H1 (cell line): ENCODE measurements around the gene GRM7. TPM values are rescaled to one million over a fixed set of nuclear protein-coding genes. Genes with fewer than 3 reads are reported as not detected.

Experiments
- CTCF ChIA-PET: fragments of 300-600 bp; sonication (Branson Sonifier 250); formaldehyde crosslinking; loops from one replicate; lab custom pipeline; 2021; ENCODE audit not compliant: partially characterized antibody; lab: Charles Lee
- POLR2A ChIA-PET: fragments of 300-600 bp; sonication (Branson Sonifier 250); formaldehyde crosslinking; loops from one replicate; lab custom pipeline; 2021; ENCODE audit warnings: inconsistent platforms; ENCODE audit not compliant: partially characterized antibody; lab: Charles Lee
- DNase-seq, 2 experiments: peaks; one replicate each; pipeline versions ENCODE4 v3.0.0 to v3.0.0-alpha.2; 2010 to 2022; ENCODE audit warnings: low spot score in 2 of 2, low read depth in 1 of 2, mixed read lengths in 1 of 2
- FAIRE-seq: peaks from 2 replicates; lab custom pipeline; 2011; peaks lifted over from hg19 to GRCh38; lab: Jason Lieb, UNC
- H2AFZ ChIP-seq: 2 replicates; pipeline ENCODE4 v1.8.1; 2012; ENCODE audit warnings: low read length, inconsistent platforms
- H2AK5ac ChIP-seq: 2 replicates; pipeline ENCODE4 v1.6.1; 2013; ENCODE audit warnings: low read depth, low read length
- H2BK120ac ChIP-seq: replicated peaks from 2 replicates; pipeline ENCODE3; 2013; ENCODE audit warnings: low read depth, low read length, inconsistent platforms
- H2BK12ac ChIP-seq: 2 replicates; pipeline ENCODE4 v1.6.1; 2013; ENCODE audit warnings: low read depth, low read length
- H2BK15ac ChIP-seq: 2 replicates; pipeline ENCODE4 v1.6.1; 2013; ENCODE audit warnings: low read length
- H2BK20ac ChIP-seq: 2 replicates; pipeline ENCODE4 v1.6.1; 2013; ENCODE audit warnings: low read length
- H2BK5ac ChIP-seq: 2 replicates; pipeline ENCODE4 v1.6.1; 2013; ENCODE audit warnings: low read depth, low read length
- H3K14ac ChIP-seq: 2 replicates; pipeline ENCODE4 v1.6.1; 2013; ENCODE audit warnings: inconsistent platforms; ENCODE audit not compliant: insufficient read length
- H3K18ac ChIP-seq: 2 replicates; pipeline ENCODE4 v1.6.1; 2013; ENCODE audit warnings: low read length; ENCODE audit errors: extremely low read depth
- H3K23ac ChIP-seq: 2 replicates; pipeline ENCODE4 v1.6.1; 2013; ENCODE audit warnings: inconsistent platforms; ENCODE audit not compliant: insufficient read length
- H3K23me2 ChIP-seq: 2 replicates; pipeline ENCODE4 v1.6.1; 2013; ENCODE audit warnings: low read depth, low read length
- H3K27ac ChIP-seq: 2 replicates; pipeline ENCODE4 v1.6.1; 2011; ENCODE audit warnings: low read depth, low read length, inconsistent platforms
- H3K27me3 ChIP-seq, 4 experiments: replicated peaks in 1 of 4; 1 replicate in 1 of 4; 2 replicates in 3 of 4; pipeline versions ENCODE4 v1.6.1 to v1.8.1; 2011 to 2013; ENCODE audit warnings: low read length in 3 of 4, mild to moderate bottlenecking in 3 of 4, inconsistent platforms in 2 of 4, mixed read lengths in 2 of 4, moderate library complexity in 1 of 4; ENCODE audit not compliant: control insufficient read depth in 3 of 4, insufficient read depth in 3 of 4; ENCODE audit errors: extremely low read depth in 1 of 4
- H3K36me3 ChIP-seq, 4 experiments: 2 replicates each; pipeline versions ENCODE4 v1.6.1 to v1.8.1; 2011 to 2013; ENCODE audit warnings: mild to moderate bottlenecking in 4 of 4, low read length in 3 of 4, moderate library complexity in 2 of 4, control low read depth in 1 of 4, inconsistent platforms in 1 of 4; ENCODE audit not compliant: insufficient read depth in 4 of 4, control insufficient read depth in 2 of 4
- H3K4ac ChIP-seq: replicated peaks from 2 replicates; pipeline ENCODE3; 2013; ENCODE audit warnings: low read length, low read depth, mixed read lengths, inconsistent platforms; ENCODE audit not compliant: insufficient read length
- H3K4me1 ChIP-seq, 4 experiments: replicated peaks in 1 of 4; 1 replicate in 1 of 4; 2 replicates in 3 of 4; pipeline versions ENCODE4 v1.6.1 to v1.8.1; 2011 to 2013; ENCODE audit warnings: low read length in 3 of 4, inconsistent platforms in 2 of 4, mixed read lengths in 1 of 4; ENCODE audit not compliant: insufficient read depth in 4 of 4, control insufficient read depth in 3 of 4
- H3K4me2 ChIP-seq, 2 experiments: 2 replicates each; pipeline versions ENCODE4 v1.6.1 to v1.8.1; 2011 to 2013; ENCODE audit warnings: low read depth in 2 of 2, low read length in 2 of 2, control low read depth in 1 of 2, inconsistent platforms in 1 of 2, mild to moderate bottlenecking in 1 of 2; ENCODE audit not compliant: insufficient read depth in 1 of 2
- H3K4me3 ChIP-seq, 4 experiments: fragments of 200-600, 300-600 bp in 1 of 4; sonication (generic), shearing (Covaris generic), sonication (Bioruptor Twin) in 1 of 4; 2 replicates each; pipeline versions ENCODE4 v1.5.1 to v1.8.1; 2011 to 2016; ENCODE audit warnings: low read length in 4 of 4, low read depth in 3 of 4, control low read depth in 2 of 4, inconsistent platforms in 2 of 4, mild to moderate bottlenecking in 2 of 4, mixed read lengths in 1 of 4, moderate library complexity in 1 of 4; ENCODE audit not compliant: insufficient read depth in 2 of 4; ENCODE audit errors: extremely low read depth in 1 of 4
- H3K56ac ChIP-seq: replicated peaks from 2 replicates; pipeline ENCODE3; 2013; ENCODE audit warnings: low read depth, mild to moderate bottlenecking, mixed read lengths, low read length, inconsistent platforms; ENCODE audit not compliant: insufficient read length
- H3K79me1 ChIP-seq: 2 replicates; pipeline ENCODE4 v1.6.1; 2013; ENCODE audit warnings: low read depth, low read length, control low read depth
- H3K79me2 ChIP-seq, 2 experiments: 2 replicates each; pipeline versions ENCODE4 v1.6.1 to v1.8.1; 2012 to 2013; ENCODE audit warnings: low read length in 2 of 2, mild to moderate bottlenecking in 2 of 2, inconsistent platforms in 1 of 2; ENCODE audit not compliant: insufficient read depth in 2 of 2, control insufficient read depth in 1 of 2
- H3K9ac ChIP-seq, 4 experiments: replicated peaks in 1 of 4; 1 replicate in 1 of 4; 2 replicates in 3 of 4; pipeline versions ENCODE4 v1.6.1 to v1.8.1; 2011 to 2013; ENCODE audit warnings: low read depth in 3 of 4, low read length in 3 of 4, control low read depth in 2 of 4, mild to moderate bottlenecking in 2 of 4, moderate library complexity in 2 of 4, inconsistent platforms in 1 of 4; ENCODE audit errors: extremely low read depth in 1 of 4
- H3K9me3 ChIP-seq, 2 experiments: 2 replicates each; pipeline versions ENCODE4 v1.6.1 to v1.8.1; 2012 to 2013; ENCODE audit warnings: mild to moderate bottlenecking in 2 of 2, moderate library complexity in 2 of 2, control low read depth in 1 of 2, inconsistent platforms in 1 of 2, low read depth in 1 of 2, low read length in 1 of 2, mixed read lengths in 1 of 2; ENCODE audit not compliant: insufficient read depth in 2 of 2
- H4K20me1 ChIP-seq, 2 experiments: replicated peaks in 1 of 2; 2 replicates each; pipeline versions ENCODE3 to v1.8.1; 2011 to 2013; ENCODE audit warnings: inconsistent platforms in 2 of 2, low read length in 2 of 2, mild to moderate bottlenecking in 1 of 2; ENCODE audit not compliant: insufficient read depth in 2 of 2, control insufficient read depth in 1 of 2
- H4K5ac ChIP-seq: 2 replicates; pipeline ENCODE4 v1.6.1; 2013; ENCODE audit warnings: low read length, low read depth, mixed read lengths, inconsistent platforms; ENCODE audit not compliant: insufficient read length
- H4K8ac ChIP-seq: 2 replicates; pipeline ENCODE4 v1.8.0; 2013; ENCODE audit warnings: mild to moderate bottlenecking, moderate library complexity, low read length, inconsistent platforms; ENCODE audit not compliant: insufficient read depth; ENCODE audit errors: extremely low read depth
- H4K91ac ChIP-seq: replicated peaks from 2 replicates; pipeline ENCODE3; 2013; ENCODE audit warnings: low read length, mixed read lengths, inconsistent platforms; ENCODE audit not compliant: insufficient read length
- ATF3 ChIP-seq: IDR thresholded peaks from 2 replicates; pipeline ENCODE4 v1.6.1; 2011; ENCODE audit warnings: low read depth, mild to moderate bottlenecking, low read length; ENCODE audit not compliant: insufficient read depth
- BACH1 ChIP-seq: IDR thresholded peaks from 2 replicates; pipeline ENCODE4 v1.6.1; 2012; ENCODE audit warnings: low read length, improper control_type of control experiment
- CBX8 ChIP-seq: fragments of 300-800, 300-1000 bp; sonication (generic); IDR thresholded peaks from 2 replicates; pipeline ENCODE4 v1.7.1; 2016; ENCODE audit warnings: low read depth, low read length, borderline replicate concordance
- JUND ChIP-seq: IDR thresholded peaks from 2 replicates; pipeline ENCODE4 v1.6.1; 2011; ENCODE audit warnings: mild to moderate bottlenecking, improper control_type of control experiment, low read length
- RNF2 ChIP-seq: fragments of 200-900, 300-1000 bp; sonication (generic); IDR thresholded peaks from 2 replicates; pipeline ENCODE4 v1.7.1; 2016; ENCODE audit warnings: borderline replicate concordance, low read depth, mild to moderate bottlenecking, antibody characterized with exemption, low read length; ENCODE audit not compliant: poor library complexity, severe bottlenecking; ENCODE audit errors: missing control alignments
- SP2 ChIP-seq: IDR thresholded peaks from 2 replicates; pipeline ENCODE4 v1.6.1; 2012; ENCODE audit warnings: mild to moderate bottlenecking, low read length, inconsistent platforms
- TAF1 ChIP-seq: IDR thresholded peaks from 2 replicates; pipeline ENCODE4 v1.6.1; 2011; ENCODE audit warnings: mild to moderate bottlenecking, low read depth, low read length
- TCF12 ChIP-seq: IDR thresholded peaks from 2 replicates; pipeline ENCODE4 v1.6.1; 2011; ENCODE audit warnings: low read depth, mild to moderate bottlenecking, low read length
- WGBS, 2 experiments: shearing (Covaris generic) in 1 of 2; methylation state at CpG; one replicate each; pipeline versions ENCODE4 v1.1.6 to v1.1.7; 2013 to 2015; ENCODE audit warnings: low lambda C conversion rate in 2 of 2, mixed read lengths in 2 of 2, inconsistent platforms in 1 of 2, low coverage in 1 of 2, missing lambda C conversion rate in 1 of 2; ENCODE audit not compliant: insufficient replicate concordance in 2 of 2, insufficient coverage in 1 of 2, insufficient read length in 1 of 2; ENCODE audit errors: extremely low coverage in 1 of 2, missing lambda C conversion rate in 1 of 2; 5-methylcytosine and 5-hydroxymethylcytosine counted together
- polyA plus RNA-seq, 7 experiments: library from polyadenylated mRNA; depleted of rRNA in 3 of 7; stranded (reverse) in 5 of 7; unstranded in 2 of 7; fragments of >200 nt in 5 of 7; fragments of 200-250 nt in 2 of 7; gene quantifications; 1 replicate in 5 of 7; 2 replicates in 1 of 7; 4 replicates in 1 of 7; pipeline versions ENCODE4 v1.2.1 to v1.2.3, GENCODE V29; 2011 to 2013; ENCODE audit warnings: missing spikeins in 2 of 7, mixed read lengths in 2 of 7
- total RNA-seq: library from RNA; stranded (reverse); fragmentation: NEBNext Ultra II Directional; extraction: Animal tissue kit (Norgen Biotek cat#: 25700); gene quantifications from 2 replicates; pipeline ENCODE4 v1.2.1, GENCODE V29; 2021

The GRM7 gene
- total and polyA plus RNA-seq, 2 of the 8 experiments (the other 6 are each of a cell fraction or from before 2014, with no cell fraction given): 0.17 to 0.24 TPM

GRCh38 chr3:7568526-7569184 lies 707.7 kb downstream of the GRM7 start:
- CTCF ChIA-PET: no interaction called here
- H4K8ac ChIP-seq: no peak overlapping the region
- 92% methylated on average over 31 of the region's 34 CpGs; no CpG with 5 or more reads in 1 of the 2 experiments for WGBS, 2 experiments

More at GRCh38 chr3:7568526-7569184, 707.7 kb downstream of the GRM7 start:
- Histone ChIP-seq H2BK120ac (no peak overlapping the region), H3K14ac (no peak overlapping the region), H3K4me2 (no peak overlapping the region), H2BK12ac (no peak overlapping the region), H3K23me2 (no peaks in the 10 kb centered on the region), H3K27me3 (no peaks in the 10 kb centered on the region), H3K4me3 (no peak overlapping the region), H3K27ac (no peak overlapping the region), H3K9ac (no peak overlapping the region), H3K36me3 (no peaks in the 10 kb centered on the region), H4K20me1 (no peaks in the 10 kb centered on the region), H2BK20ac (no peak overlapping the region), H3K4ac (no peak overlapping the region), H3K18ac (no peak overlapping the region), H3K4me1 (no peaks in the 10 kb centered on the region), H3K9me3 (peaks cover 0 to 8% of the 10 kb centered on the region in 2 experiments; a peak in 2 of 4 replicates), H2BK15ac (no peak overlapping the region), H2BK5ac (no peak overlapping the region), H2AFZ (no peak overlapping the region), H2AK5ac (no peak overlapping the region), H3K79me2 (no peaks in the 10 kb centered on the region), H4K91ac (no peak overlapping the region), H3K79me1 (no peaks in the 10 kb centered on the region), H3K56ac (no peak overlapping the region), H4K5ac (no peak overlapping the region), H3K23ac (no peak overlapping the region)
- POLR2A ChIA-PET: no interaction called here
- FAIRE-seq (no peak), DNase-seq (no peak)
- TF ChIP-seq CBX8 (no peak), SP2 (no peak), BACH1 (no peak), ATF3 (no peak), TCF12 (no peak), TAF1 (no peak), JUND (no peak), RNF2 (no peak)
